ENCODE results near the gene WDR11.

The WDR11 gene

GRCh38 chr10:120948889-120949608, 97.9 kb downstream of the WDR11 start:
- TF ChIP-seq, protein P1, sequence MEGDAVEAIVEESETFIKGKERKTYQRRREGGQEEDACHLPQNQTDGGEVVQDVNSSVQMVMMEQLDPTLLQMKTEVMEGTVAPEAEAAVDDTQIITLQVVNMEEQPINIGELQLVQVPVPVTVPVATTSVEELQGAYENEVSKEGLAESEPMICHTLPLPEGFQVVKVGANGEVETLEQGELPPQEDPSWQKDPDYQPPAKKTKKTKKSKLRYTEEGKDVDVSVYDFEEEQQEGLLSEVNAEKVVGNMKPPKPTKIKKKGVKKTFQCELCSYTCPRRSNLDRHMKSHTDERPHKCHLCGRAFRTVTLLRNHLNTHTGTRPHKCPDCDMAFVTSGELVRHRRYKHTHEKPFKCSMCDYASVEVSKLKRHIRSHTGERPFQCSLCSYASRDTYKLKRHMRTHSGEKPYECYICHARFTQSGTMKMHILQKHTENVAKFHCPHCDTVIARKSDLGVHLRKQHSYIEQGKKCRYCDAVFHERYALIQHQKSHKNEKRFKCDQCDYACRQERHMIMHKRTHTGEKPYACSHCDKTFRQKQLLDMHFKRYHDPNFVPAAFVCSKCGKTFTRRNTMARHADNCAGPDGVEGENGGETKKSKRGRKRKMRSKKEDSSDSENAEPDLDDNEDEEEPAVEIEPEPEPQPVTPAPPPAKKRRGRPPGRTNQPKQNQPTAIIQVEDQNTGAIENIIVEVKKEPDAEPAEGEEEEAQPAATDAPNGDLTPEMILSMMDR (IDR thresholded peaks at IDR 0.05; ENCODE audit: control insufficient read depth, insufficient read depth, low read depth, low read length, missing control alignments), result peak; percentile 61
- DNase-seq (ENCODE audit: low read depth), result peak; percentile 13
- peak overlapping the region; percentile 44 for H3K4me3 ChIP-seq (ENCODE audit: control insufficient read depth, low read depth, low read length)

DNA sequence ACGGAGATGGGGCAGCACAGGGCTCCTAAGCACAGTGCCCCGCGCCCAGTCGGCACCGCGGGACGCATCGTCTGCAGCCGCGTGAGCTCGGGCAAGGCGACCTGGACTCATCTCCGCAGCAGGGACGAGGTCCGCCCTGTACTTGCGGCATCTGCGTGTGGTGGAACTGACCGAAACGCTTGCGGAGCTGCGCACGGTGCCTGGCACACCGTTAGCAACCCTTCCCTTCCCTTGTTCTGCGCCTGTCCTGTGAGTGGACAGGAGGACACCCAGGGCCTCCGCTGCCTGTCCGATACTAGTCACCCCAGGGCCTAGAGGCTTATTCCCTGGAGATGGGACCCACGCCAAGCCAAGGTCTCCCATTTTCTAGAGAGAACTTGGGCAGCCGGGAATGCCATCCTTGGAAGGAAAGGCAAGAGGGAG, 98.5 kb downstream of the WDR11 start:
- TF ChIP-seq, protein P1 (IDR thresholded peaks at IDR 0.05; ENCODE audit: control insufficient read depth, insufficient read depth, low read depth, low read length, missing control alignments), result no peak
- no peak for DNase-seq (ENCODE audit: low read depth)
- H3K4me3 ChIP-seq (ENCODE audit: control insufficient read depth, low read depth, low read length), result peak overlapping the region; percentile 26

DNA sequence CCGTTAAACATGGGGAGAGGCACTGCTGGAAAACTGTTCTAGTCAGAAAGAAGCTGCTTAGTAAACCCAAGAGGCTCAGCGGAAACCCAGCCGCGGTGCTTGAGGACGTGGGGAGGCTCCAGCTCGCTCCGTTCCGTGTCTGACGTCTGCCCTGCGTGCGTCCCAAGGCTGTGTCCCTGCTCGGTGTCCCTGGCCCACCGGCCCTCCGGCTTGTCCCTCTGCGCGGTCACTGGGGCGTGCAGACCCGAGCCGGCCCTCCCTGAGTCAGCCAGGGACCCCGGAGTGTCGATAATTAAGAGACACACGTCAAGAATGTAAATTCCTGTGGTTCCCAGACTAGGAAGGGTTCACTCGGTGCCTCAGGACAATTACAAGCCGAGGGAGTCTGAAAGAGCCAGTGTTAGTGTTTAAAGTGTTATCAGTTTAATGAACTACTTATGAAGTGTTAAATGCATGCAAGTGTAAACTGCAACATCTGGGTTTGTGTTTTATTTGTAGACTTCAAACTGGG, 98.9 kb downstream of the WDR11 start:
- peak overlapping the region; percentile 26 for H3K4me3 ChIP-seq (ENCODE audit: control insufficient read depth, low read depth, low read length)

GRCh38 chr10:120951288-120951687, 100.1 kb downstream of the WDR11 start:
- no peak for DNase-seq (ENCODE audit: low read depth)
- TF ChIP-seq, protein P1 (IDR thresholded peaks at IDR 0.05; ENCODE audit: control insufficient read depth, insufficient read depth, low read depth, low read length, missing control alignments), result no peak
- H3K4me3 ChIP-seq (ENCODE audit: control insufficient read depth, low read depth, low read length), result no peak overlapping the region

More for the DNA sequence above, 98.9 kb downstream of the WDR11 start:
- TF ChIP-seq, protein P1 (IDR thresholded peaks at IDR 0.05; ENCODE audit: control insufficient read depth, insufficient read depth, low read depth, low read length, missing control alignments), result no peak
- DNase-seq (ENCODE audit: low read depth), result no peak

DNA sequence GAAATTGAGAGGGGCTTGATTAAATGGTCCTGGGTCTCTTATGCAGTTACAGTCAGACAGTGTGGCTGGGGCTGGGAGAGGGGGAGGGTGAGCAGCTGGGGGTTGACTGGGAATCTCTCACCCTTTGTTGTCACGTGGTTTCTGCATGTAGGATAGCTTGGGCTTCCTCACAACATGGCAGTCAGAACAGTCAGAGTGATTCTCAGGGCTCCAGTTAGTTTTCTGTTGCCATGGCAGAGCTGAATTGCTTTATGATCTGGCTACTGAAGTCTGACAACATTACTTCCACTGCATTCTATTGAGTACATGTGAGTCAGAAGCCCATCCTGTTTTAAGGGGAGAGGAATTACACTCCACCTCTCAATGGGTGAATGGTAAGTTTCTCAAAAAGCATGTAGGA, 102.7 kb downstream of the WDR11 start:
- no peak overlapping the region for H3K4me3 ChIP-seq (ENCODE audit: control insufficient read depth, low read depth, low read length)
- TF ChIP-seq, protein P1 (IDR thresholded peaks at IDR 0.05; ENCODE audit: control insufficient read depth, insufficient read depth, low read depth, low read length, missing control alignments), result no peak
- no peak for DNase-seq (ENCODE audit: low read depth)
